Caco-2 (cell line): Measurements from ENCODE around the gene RAB11FIP4. TPM values are rescaled to one million over a fixed set of nuclear protein-coding genes. Genes with fewer than 3 reads are reported as not detected.
A peak's percentile ranks its signal among the peaks of the same experiment; 100 is the strongest.

Source experiments
- BruUV-seq: library from RNA; stranded (reverse); fragments of 400-500 nt; replicated peaks from 2 replicates; lab custom pipeline; 2021; lab: Mats Ljungman, UMichigan
- CTCF ChIA-PET: fragments of 300-600 bp; sonication (Branson Sonifier 250); formaldehyde crosslinking; loops from one replicate; lab custom pipeline; 2022; ENCODE audit warnings: antibody characterized with exemption; lab: Charles Lee
- POLR2A ChIA-PET: fragments of 300-600 bp; sonication (Branson Sonifier 250); formaldehyde crosslinking; loops from one replicate; lab custom pipeline; 2022; ENCODE audit warnings: antibody characterized with exemption; lab: Charles Lee
- DNase-seq, 2 experiments: peaks; one replicate each; pipeline versions ENCODE4 v3.0.0 to v3.0.0-alpha.2; 2020 to 2022
- H3K27me3 ChIP-seq: replicated peaks from 2 replicates; pipeline ENCODE4 v1.6.0; 2011; ENCODE audit warnings: low read length; ENCODE audit not compliant: control insufficient read depth, insufficient read depth
- H3K36me3 ChIP-seq: 2 replicates; pipeline ENCODE4 v1.5.1; 2011; ENCODE audit warnings: low read length; ENCODE audit not compliant: control insufficient read depth, insufficient read depth
- H3K4me1 ChIP-seq: fragments of 250-450 bp; sonication (Bioruptor Pico); 2 replicates; pipeline ENCODE4 v1.5.1; 2020; ENCODE audit warnings: mild to moderate bottlenecking
- H3K4me3 ChIP-seq: 2 replicates; pipeline ENCODE4 v1.5.1; 2011; ENCODE audit warnings: low read depth, mild to moderate bottlenecking, control low read depth, low read length
- H3K9me3 ChIP-seq: fragments of 250-450 bp; sonication (Bioruptor Pico); 2 replicates; pipeline ENCODE4 v1.5.1; 2020; ENCODE audit warnings: mild to moderate bottlenecking, moderate library complexity
- H3K27ac Mint-ChIP-seq: one replicate; pipeline ENCODE4 v1.8.0; 2022; ENCODE audit warnings: mixed read lengths; ENCODE audit not compliant: unreplicated experiment
- H3K27me3 Mint-ChIP-seq: one replicate; pipeline ENCODE4 v1.8.0; 2022; ENCODE audit warnings: mixed read lengths; ENCODE audit not compliant: insufficient read depth, unreplicated experiment
- H3K36me3 Mint-ChIP-seq: one replicate; pipeline ENCODE4 v1.8.0; 2022; ENCODE audit warnings: mild to moderate bottlenecking, mixed read lengths; ENCODE audit not compliant: insufficient read depth, unreplicated experiment
- H3K4me1 Mint-ChIP-seq: one replicate; pipeline ENCODE4 v1.8.0; 2022; ENCODE audit warnings: low read depth, mixed read lengths; ENCODE audit not compliant: unreplicated experiment
- H3K4me3 Mint-ChIP-seq: one replicate; pipeline ENCODE4 v1.8.0; 2022; ENCODE audit warnings: mild to moderate bottlenecking, moderate library complexity, mixed read lengths; ENCODE audit not compliant: unreplicated experiment
- H3K9me3 Mint-ChIP-seq: one replicate; pipeline ENCODE4 v1.8.0; 2022; ENCODE audit warnings: mixed read lengths; ENCODE audit not compliant: unreplicated experiment
- CTCF ChIP-seq, 2 experiments: fragments of 200-600 bp in 1 of 2; IDR thresholded peaks; 1 replicate in 1 of 2; 2 replicates in 1 of 2; pipeline versions ENCODE4 v1.5.1 to v1.8.0; 2011 to 2022; ENCODE audit warnings: antibody characterized with exemption in 1 of 2, control low read depth in 1 of 2, inconsistent platforms in 1 of 2, low read depth in 1 of 2, low read length in 1 of 2, mild to moderate bottlenecking in 1 of 2, moderate library complexity in 1 of 2; ENCODE audit not compliant: insufficient read depth in 1 of 2, severe bottlenecking in 1 of 2, unreplicated experiment in 1 of 2
- intact Hi-C: fragments of 100-400 bp; cut with micrococcal nuclease; formaldehyde crosslinking; loops from one replicate; pipeline ENCODE4 v1.10.0; 2022; ENCODE audit not compliant: unreplicated experiment
- total RNA-seq: library from RNA; stranded (reverse); gene quantifications from 2 replicates; pipeline ENCODE4 v1.2.3, GENCODE V29; 2022

Gene RAB11FIP4
- total RNA-seq, 1 experiment from 2014 or later, result 90.3 TPM

DNA sequence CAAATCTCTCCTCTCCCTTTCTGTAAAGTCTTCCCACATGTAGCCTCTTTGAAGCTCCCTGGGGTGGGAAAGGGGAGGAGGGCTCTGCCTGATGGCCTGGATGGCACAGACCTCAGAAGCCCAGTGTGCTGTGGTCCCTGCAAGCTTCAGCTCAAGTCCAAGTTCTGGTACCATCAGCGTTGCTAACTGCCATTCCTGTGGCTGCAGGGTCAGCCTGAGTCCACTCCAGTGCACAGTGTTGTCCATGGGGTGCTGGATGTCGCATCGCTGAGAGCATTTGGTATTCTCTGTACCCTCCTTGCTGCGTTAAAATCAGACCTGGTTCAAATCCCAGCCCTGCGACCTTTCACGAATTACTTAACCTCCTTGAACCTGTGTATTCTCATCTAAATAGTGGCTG lies 105.1 kb downstream of the RAB11FIP4 start:
- H3K9me3 Mint-ChIP-seq, result no peaks in the 10 kb centered on the region
- CTCF ChIA-PET, result no interaction called here

GRCh38 chr17:31497431-31497830 lies 106.0 kb downstream of the RAB11FIP4 start:
- Histone ChIP-seq H3K4me1 (peaks cover 85% of the 10 kb centered on the region), H3K9me3 (no peaks in the 10 kb centered on the region), H3K27me3 (no peaks in the 10 kb centered on the region), H3K4me3 (no peak overlapping the region), H3K36me3 (0 out of 2 replicates have a peak, but pooled peaks cover 1% of the 10 kb centered on the region)
- Mint-ChIP-seq H3K4me3 (peak overlapping the region; percentile 20), H3K36me3 (peaks cover 32% of the 10 kb centered on the region), H3K9me3 (no peaks in the 10 kb centered on the region), H3K27me3 (no peaks in the 10 kb centered on the region), H3K27ac (peak overlapping the region; percentile 80), H3K4me1 (peaks cover 39% of the 10 kb centered on the region)
- CTCF ChIA-PET, result interaction anchor here (3.4 kb wide), 1 partner anchor 20 kb away, joined by 21 read pairs; no protein-coding TSS in a partner anchor
- BruUV-seq, result no TSS peak
- intact Hi-C loops, result no loop called here
- DNase-seq, result no peak
- POLR2A ChIA-PET, result interaction anchor here (1.5 kb wide), 1 partner anchor 8 kb away, joined by 9 read pairs; no protein-coding TSS in a partner anchor
- TF ChIP-seq CTCF (IDR thresholded peaks at IDR 0.05; ENCODE audit: insufficient read depth in 1 of 2, low read depth in 1 of 2, low read length in 1 of 2, severe bottlenecking in 1 of 2, unreplicated experiment in 1 of 2), result no peak

More for the DNA sequence above, 105.1 kb downstream of the RAB11FIP4 start:
- H3K36me3 ChIP-seq, result 0 out of 2 replicates have a peak, but pooled peaks cover 1% of the 10 kb centered on the region
- H3K9me3 ChIP-seq, result no peaks in the 10 kb centered on the region
- no TSS peak for BruUV-seq
- intact Hi-C loops, result no loop called here
- no peaks in the 10 kb centered on the region for H3K27me3 Mint-ChIP-seq
- peaks cover 88% of the 10 kb centered on the region for H3K4me1 ChIP-seq
- POLR2A ChIA-PET, result interaction anchor here (0.9 kb wide), 1 partner anchor 9 kb away, joined by 7 read pairs; no protein-coding TSS in a partner anchor
- peaks cover 32% of the 10 kb centered on the region for H3K36me3 Mint-ChIP-seq
- H3K27me3 ChIP-seq, result no peaks in the 10 kb centered on the region
- no peak overlapping the region for H3K4me3 Mint-ChIP-seq
- H3K27ac Mint-ChIP-seq, result no peak overlapping the region
- no peak for DNase-seq
- H3K4me3 ChIP-seq, result no peak overlapping the region
- no peak for TF ChIP-seq CTCF (IDR thresholded peaks at IDR 0.05; ENCODE audit: insufficient read depth in 1 of 2, low read depth in 1 of 2, low read length in 1 of 2, severe bottlenecking in 1 of 2, unreplicated experiment in 1 of 2)
- peaks cover 47% of the 10 kb centered on the region for H3K4me1 Mint-ChIP-seq

DNA sequence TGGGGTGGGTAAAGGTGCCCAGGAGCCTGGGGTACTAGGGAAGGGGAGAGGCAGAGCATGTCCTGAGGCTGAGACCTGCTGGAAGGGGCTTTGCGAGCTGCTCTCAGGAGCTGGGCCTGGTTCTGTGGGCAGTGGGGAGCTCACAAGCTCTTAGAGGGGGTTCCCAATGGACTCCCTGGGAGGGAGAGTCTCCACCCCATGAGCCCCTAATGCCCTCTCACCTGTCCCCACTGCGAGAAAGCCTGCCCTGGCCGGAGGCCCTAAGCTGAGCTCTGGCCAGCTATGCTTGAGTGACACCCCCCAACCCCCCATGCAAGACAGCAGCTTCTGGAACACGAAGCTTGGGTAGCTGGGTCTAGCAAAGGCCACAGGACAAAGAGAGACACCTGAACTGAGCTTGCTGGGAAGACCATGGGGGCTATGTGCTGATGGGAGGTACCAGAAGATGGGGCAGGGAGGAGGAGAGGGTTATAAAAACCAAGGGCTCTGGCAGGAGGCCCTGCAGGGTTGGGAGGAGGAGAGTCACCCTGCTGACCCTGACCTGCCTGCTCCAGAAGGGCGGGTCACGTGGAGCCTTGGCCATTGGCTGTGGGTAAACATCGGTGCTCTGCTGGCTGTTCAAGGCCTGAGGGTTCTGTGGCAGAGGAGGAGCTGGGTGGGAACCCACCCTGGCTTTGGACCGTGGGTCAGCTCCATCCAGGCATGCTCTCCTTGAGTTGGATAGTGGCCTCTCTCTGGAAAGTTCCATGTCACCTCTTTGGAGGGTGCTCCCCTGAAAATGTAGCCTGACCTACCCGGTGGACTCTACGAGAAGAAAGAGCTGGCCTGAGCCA lies 106.7 kb downstream of the RAB11FIP4 start:
- Histone ChIP-seq H3K27me3 (no peaks in the 10 kb centered on the region), H3K4me3 (no peak overlapping the region), H3K9me3 (no peaks in the 10 kb centered on the region), H3K36me3 (0 out of 2 replicates have a peak, but pooled peaks cover 1% of the 10 kb centered on the region), H3K4me1 (peaks cover 78% of the 10 kb centered on the region)
- CTCF ChIA-PET, result interaction anchor here (0.5 to 3.4 kb wide), 4 partner anchors 9 to 227 kb away, joined by 3 to 21 read pairs (median 4); no protein-coding TSS in a partner anchor
- H3K4me3 Mint-ChIP-seq, result no peak overlapping the region
- peak overlapping the region; percentile 80 for H3K27ac Mint-ChIP-seq
- TF ChIP-seq CTCF (IDR thresholded peaks at IDR 0.05; ENCODE audit: insufficient read depth in 1 of 2, low read depth in 1 of 2, low read length in 1 of 2, severe bottlenecking in 1 of 2, unreplicated experiment in 1 of 2), result no peak
- intact Hi-C loops, result loop anchor here (1.0 kb wide), 1 partner anchor 9 kb away; no protein-coding TSS in a partner anchor
- no peaks in the 10 kb centered on the region for H3K9me3 Mint-ChIP-seq
- POLR2A ChIA-PET, result interaction anchor here (0.6 to 2.6 kb wide), 3 partner anchors 9 to 41 kb away, joined by 3 to 24 read pairs (median 9); no protein-coding TSS in a partner anchor
- H3K36me3 Mint-ChIP-seq, result peaks cover 35% of the 10 kb centered on the region
- DNase-seq, result peak; percentile 62
- BruUV-seq, result no TSS peak
- no peaks in the 10 kb centered on the region for H3K27me3 Mint-ChIP-seq
- H3K4me1 Mint-ChIP-seq, result peaks cover 39% of the 10 kb centered on the region
